GM12891 (cell line): ENCODE results near the gene FAM210A.

Experiments used
- POLR2A ChIP-seq: IDR thresholded peaks from 2 replicates; pipeline ENCODE4 v1.6.1; 2011; ENCODE audit warnings: low read depth, low read length, control low read depth
- POLR2AphosphoS5 ChIP-seq: IDR thresholded peaks from 2 replicates; pipeline ENCODE4 v1.6.1; 2011; ENCODE audit warnings: low read depth, low read length, control low read depth

DNA sequence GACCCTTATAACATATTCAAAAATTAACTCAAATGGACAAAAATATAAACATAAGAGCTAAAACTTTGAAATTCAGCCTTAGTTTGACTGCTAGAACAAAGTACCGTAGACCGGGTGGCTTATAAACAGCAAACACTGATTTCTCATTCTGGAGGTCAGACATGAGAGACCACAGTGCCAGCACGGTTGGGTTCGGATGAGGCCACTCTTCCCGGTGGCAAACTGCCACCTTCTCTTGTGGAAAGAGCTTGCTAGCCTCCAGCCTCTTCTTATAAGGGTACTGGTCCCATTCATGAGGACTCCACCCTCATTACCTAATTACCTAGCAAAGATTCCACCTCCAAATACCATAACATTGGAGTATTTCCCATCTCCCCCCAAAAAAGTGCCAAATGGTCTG, 91.3 kb downstream of the FAM210A start:
- TF ChIP-seq POLR2A (no peak), POLR2AphosphoS5 (no peak)
